Stomach (tissue), 4 donors: Measurements from ENCODE around the gene GPC6.

Source experiments
- EP300 ChIP-seq: sonication (generic); formaldehyde crosslinking; IDR thresholded peaks from one replicate; pipeline ENCODE4 v1.6.1; 2017; ENCODE audit warnings: antibody characterized with exemption
- POLR2A ChIP-seq, 4 donors: fragments of 450-650 bp; IDR thresholded peaks; one replicate each; pipeline ENCODE4 v1.6.1; 2016; ENCODE audit warnings: antibody characterized with exemption in 4 of 4, control low read depth in 2 of 4, mild to moderate bottlenecking in 1 of 4, moderate library complexity in 1 of 4
- TF ChIP-seq, protein P1 (sequence below), 7 experiments: fragments of 450-650 bp in 4 of 7; fragments of 200-600 bp in 3 of 7; sonication (generic) in 3 of 7; IDR thresholded peaks; one replicate each; pipeline ENCODE4 v1.5.1; 2016 to 2019; ENCODE audit warnings: antibody characterized with exemption in 7 of 7, control low read depth in 2 of 7, mild to moderate bottlenecking in 1 of 7

DNA sequence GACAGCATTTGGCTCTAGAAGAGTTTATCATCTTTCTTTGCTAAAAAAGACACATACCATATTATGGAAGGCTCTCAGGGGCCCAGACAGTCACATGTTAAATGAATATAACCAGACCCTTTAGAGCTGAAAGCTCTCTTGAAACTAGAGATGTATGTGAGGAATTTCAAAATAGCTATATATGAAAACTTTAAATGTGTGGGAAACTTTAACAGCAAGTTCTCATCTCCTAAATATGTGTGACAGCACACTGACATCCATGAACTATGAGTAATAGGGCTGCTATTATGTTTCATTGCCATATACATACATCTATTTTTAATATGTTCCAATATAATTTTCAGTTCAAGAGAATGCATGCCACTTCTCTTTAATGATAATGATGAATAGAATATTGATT lies 509.5 kb downstream of the GPC6 start:
- TF ChIP-seq, protein P1, sequence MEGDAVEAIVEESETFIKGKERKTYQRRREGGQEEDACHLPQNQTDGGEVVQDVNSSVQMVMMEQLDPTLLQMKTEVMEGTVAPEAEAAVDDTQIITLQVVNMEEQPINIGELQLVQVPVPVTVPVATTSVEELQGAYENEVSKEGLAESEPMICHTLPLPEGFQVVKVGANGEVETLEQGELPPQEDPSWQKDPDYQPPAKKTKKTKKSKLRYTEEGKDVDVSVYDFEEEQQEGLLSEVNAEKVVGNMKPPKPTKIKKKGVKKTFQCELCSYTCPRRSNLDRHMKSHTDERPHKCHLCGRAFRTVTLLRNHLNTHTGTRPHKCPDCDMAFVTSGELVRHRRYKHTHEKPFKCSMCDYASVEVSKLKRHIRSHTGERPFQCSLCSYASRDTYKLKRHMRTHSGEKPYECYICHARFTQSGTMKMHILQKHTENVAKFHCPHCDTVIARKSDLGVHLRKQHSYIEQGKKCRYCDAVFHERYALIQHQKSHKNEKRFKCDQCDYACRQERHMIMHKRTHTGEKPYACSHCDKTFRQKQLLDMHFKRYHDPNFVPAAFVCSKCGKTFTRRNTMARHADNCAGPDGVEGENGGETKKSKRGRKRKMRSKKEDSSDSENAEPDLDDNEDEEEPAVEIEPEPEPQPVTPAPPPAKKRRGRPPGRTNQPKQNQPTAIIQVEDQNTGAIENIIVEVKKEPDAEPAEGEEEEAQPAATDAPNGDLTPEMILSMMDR (IDR thresholded peaks at IDR 0.05), result no peak
- TF ChIP-seq POLR2A (IDR thresholded peaks at IDR 0.05) (no peak), EP300 (no peak)
